A549 treated with Mapracorat at 1 μM for 4 hours (cell line): ENCODE measurements around the gene RNF223. TPM values are rescaled to one million over a fixed set of nuclear protein-coding genes. Genes with fewer than 3 reads are reported as not detected.

Experiments
- total RNA-seq: library from RNA; stranded (reverse); fragments of 200-300 nt; extraction: Qiagen RNA extraction; gene quantifications from 5 replicates; pipeline ENCODE4 v1.2.3, GENCODE V29; 2022

Gene RNF223
- total RNA-seq, result 0.23 to 0.34 TPM (median 0.27 TPM) in 5 replicates

DNA sequence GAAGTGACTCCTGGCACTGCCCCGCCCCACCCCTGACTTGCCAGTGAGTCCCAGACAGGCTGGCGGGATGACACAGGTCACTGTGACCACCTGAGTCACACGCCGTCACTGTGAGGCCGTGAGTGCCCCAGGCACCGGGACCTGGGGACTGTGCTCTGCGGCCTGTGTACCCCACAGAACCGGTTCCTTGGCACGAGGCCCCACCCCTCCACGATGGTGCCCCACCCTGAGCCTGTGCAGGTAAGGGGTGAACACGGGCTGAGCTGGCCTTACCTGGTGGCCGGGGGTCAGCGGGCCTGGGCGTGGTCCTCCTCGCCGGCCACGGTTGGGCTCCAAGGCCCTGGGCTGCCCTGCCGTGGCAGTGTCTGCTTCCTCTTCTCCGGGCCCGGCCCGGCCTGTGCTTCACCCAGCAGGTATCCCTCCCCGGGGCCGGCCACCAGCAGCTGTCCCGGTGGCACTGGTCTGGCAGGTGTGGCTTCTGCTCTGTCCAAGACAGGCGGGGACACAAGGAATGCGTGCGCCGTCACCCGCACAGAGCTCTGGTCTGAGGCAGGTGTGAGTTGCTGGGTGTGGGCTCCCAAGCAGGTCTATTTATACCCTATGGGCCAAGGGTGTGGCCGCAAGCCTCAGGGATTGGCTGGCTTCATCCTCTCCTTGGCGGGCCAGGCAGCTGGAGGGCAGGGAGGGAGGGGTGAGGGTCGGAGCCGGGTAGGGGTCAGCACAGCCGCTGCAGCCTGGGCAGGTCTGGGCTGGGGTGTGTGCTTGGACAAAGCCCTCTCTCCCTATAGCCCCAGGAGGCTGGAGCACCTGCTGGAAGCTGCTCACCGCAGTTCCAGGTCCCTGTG, at the start of gene RNF223:
Gene RNF223, minus strand, starts transcription at position 564 of the 845 bp plus-strand sequence. CDS start 1,740 bp downstream, outside the sequence.

DNA sequence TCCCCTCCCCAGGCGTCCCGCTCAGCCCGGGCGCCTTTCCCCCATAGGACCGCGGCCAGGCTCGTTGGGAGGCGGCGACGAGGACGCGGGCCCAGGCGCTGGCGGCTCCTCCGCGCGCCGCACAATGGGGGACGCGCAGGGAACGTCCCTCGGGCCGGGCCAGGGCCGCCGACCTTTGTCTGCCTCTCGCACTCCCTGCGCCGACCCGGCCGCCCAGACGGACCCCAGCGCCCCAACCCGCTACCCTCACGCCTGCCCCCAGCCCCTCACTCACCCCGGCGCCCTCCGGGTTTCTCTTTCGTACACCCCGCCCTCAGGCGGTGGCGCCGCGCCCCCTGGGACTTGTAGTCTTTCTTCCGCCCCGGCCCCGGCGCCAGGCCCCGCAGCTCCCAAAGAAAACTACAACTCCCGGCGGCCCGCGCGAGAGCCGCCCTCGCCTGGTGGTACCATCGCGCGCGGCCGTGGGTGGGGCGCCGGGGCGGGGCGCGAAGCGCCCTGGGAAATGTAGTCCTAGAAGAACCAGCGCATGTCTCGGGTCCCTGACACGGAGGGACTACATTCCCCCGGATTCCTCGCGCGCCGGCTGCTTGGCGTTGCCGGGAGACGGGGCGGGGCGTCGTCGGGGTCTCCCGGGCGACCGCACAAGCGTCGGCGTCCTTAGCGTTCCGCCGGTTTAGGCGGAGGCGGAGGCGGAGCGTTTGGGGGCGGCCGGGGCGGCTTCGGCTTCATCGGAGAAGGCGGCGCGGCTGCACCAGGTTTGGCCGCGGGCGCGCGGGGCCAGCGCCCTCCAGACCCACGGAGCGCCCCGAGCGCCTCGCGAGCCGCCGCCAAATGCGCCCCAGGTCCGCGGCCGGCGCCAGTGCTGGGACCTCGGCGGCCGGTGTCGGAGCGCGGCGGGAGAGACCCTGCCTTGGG, 41.9 kb upstream of the RNF223 start, which contains the start of gene C1orf159:
Gene C1orf159, minus strand, starts transcription at position 304 of the 915 bp plus-strand sequence. CDS start 24,546 bp downstream, outside the sequence.

Other genes starting within 250 kb of the RNF223 start
- gene SAMD11, start 150.4 kb downstream of the RNF223 start, total RNA-seq, result 16.3 to 29.6 TPM (median 27.8 TPM) in 5 replicates
- gene NOC2L, start 115.0 kb downstream of the RNF223 start, total RNA-seq, result 68.0 to 91.8 TPM (median 81.8 TPM) in 5 replicates
- gene KLHL17, start 113.7 kb downstream of the RNF223 start, total RNA-seq, result 9.1 to 20.0 TPM (median 16.2 TPM) in 5 replicates
- 3.6 to 6.3 TPM (median 5.7 TPM) in 5 replicates for gene PLEKHN1, start 107.8 kb downstream of the RNF223 start, total RNA-seq
- 0.10 to 0.30 TPM (median 0.14 TPM) in 4 of 5 replicates, not detected in the other for gene PERM1, start 92.2 kb downstream of the RNF223 start, total RNA-seq
- gene HES4, start 74.2 kb downstream of the RNF223 start, total RNA-seq, result 22.0 to 73.2 TPM (median 67.5 TPM) in 5 replicates
- 14.5 to 24.2 TPM (median 20.9 TPM) in 5 replicates for gene ISG15, start 60.8 kb downstream of the RNF223 start, total RNA-seq
- gene AGRN, start 54.2 kb downstream of the RNF223 start, total RNA-seq, result 70.3 to 123 TPM (median 118 TPM) in 5 replicates
- gene C1orf159, start 41.8 kb upstream of the RNF223 start, total RNA-seq, result 9.0 to 15.0 TPM (median 13.5 TPM) in 5 replicates
- gene TTLL10, start 99.6 kb upstream of the RNF223 start, total RNA-seq, result not detected in 5 replicates
- gene TNFRSF18, start 132.3 kb upstream of the RNF223 start, total RNA-seq, result 0.15 to 0.25 TPM (median 0.15 TPM) in 3 of 5 replicates, not detected in the others
- gene TNFRSF4, start 139.8 kb upstream of the RNF223 start, total RNA-seq, result 0.11 to 0.19 TPM (median 0.14 TPM) in 3 of 5 replicates, not detected in the others
- gene SDF4, start 157.7 kb upstream of the RNF223 start, total RNA-seq, result 101 to 136 TPM (median 127 TPM) in 5 replicates
- 9.8 to 19.7 TPM (median 18.1 TPM) in 5 replicates for gene B3GALT6, start 157.9 kb upstream of the RNF223 start, total RNA-seq
- gene C1QTNF12, start 172.4 kb upstream of the RNF223 start, total RNA-seq, result 0.80 to 2.0 TPM (median 1.6 TPM) in 5 replicates
- gene UBE2J2, start 199.5 kb upstream of the RNF223 start, total RNA-seq, result 34.9 to 47.9 TPM (median 46.3 TPM) in 5 replicates
- gene SCNN1D, start 206.1 kb upstream of the RNF223 start, total RNA-seq, result 0.55 to 1.4 TPM (median 1.1 TPM) in 5 replicates
- gene ACAP3, start 233.6 kb upstream of the RNF223 start, total RNA-seq, result 7.7 to 20.8 TPM (median 16.8 TPM) in 5 replicates
- gene PUSL1, start 234.3 kb upstream of the RNF223 start, total RNA-seq, result 15.3 to 25.8 TPM (median 22.7 TPM) in 5 replicates